WTC11 (cell line): Measurements from ENCODE around the gene SRCIN1. TPM values are rescaled to one million over a fixed set of nuclear protein-coding genes. Genes with fewer than 3 reads are reported as not detected.

Source experiments
- ATAC-seq: fragments of 200-7000 bp; cut with Tn5 transposase; 2 replicates; pipeline ENCODE4 v1.10.0; 2021; ENCODE audit warnings: mild to moderate bottlenecking, moderate library complexity
- CTCF ChIA-PET: fragments of 300-600 bp; sonication (Branson Sonifier 250); formaldehyde crosslinking; loops from one replicate; lab custom pipeline; 2021; ENCODE audit warnings: antibody characterized with exemption; lab: Charles Lee
- POLR2A ChIA-PET: fragments of 350-600 bp; sonication (Branson Sonifier 250); formaldehyde crosslinking; loops from one replicate; lab custom pipeline; 2021; ENCODE audit warnings: antibody characterized with exemption; lab: Charles Lee
- DNase-seq: peaks from one replicate; pipeline ENCODE4 v3.0.0; 2021; ENCODE audit warnings: low spot score
- H3K27ac Mint-ChIP-seq: 2 replicates; pipeline ENCODE4 v1.8.0; 2021; ENCODE audit warnings: mixed read lengths
- H3K27me3 Mint-ChIP-seq: 2 replicates; pipeline ENCODE4 v1.8.0; 2021; ENCODE audit warnings: low read depth, mild to moderate bottlenecking, moderate library complexity, mixed read lengths
- H3K36me3 Mint-ChIP-seq: 2 replicates; pipeline ENCODE4 v1.8.0; 2021; ENCODE audit warnings: mixed read lengths
- H3K4me1 Mint-ChIP-seq: 2 replicates; pipeline ENCODE4 v1.8.0; 2022; ENCODE audit warnings: mixed read lengths
- H3K4me3 Mint-ChIP-seq: 2 replicates; pipeline ENCODE4 v1.8.0; 2021; ENCODE audit warnings: mild to moderate bottlenecking, moderate library complexity, mixed read lengths
- H3K9me3 Mint-ChIP-seq: 2 replicates; pipeline ENCODE4 v1.8.0; 2021; ENCODE audit warnings: mixed read lengths
- ARID4B ChIP-seq: sonication (generic); formaldehyde crosslinking; IDR thresholded peaks from 2 replicates; pipeline ENCODE4 v1.8.0; 2023; ENCODE audit warnings: missing genetic modification reagents, mild to moderate bottlenecking, borderline replicate concordance
- ATF1 ChIP-seq: sonication (generic); formaldehyde crosslinking; IDR thresholded peaks from 2 replicates; pipeline ENCODE4 v1.8.1; 2023; ENCODE audit warnings: mild to moderate bottlenecking, moderate library complexity, missing genetic modification reagents
- ELF4 ChIP-seq: sonication (generic); formaldehyde crosslinking; IDR thresholded peaks from 2 replicates; pipeline ENCODE4 v1.8.1; 2022; ENCODE audit warnings: low read depth, mild to moderate bottlenecking, moderate library complexity, missing genetic modification reagents
- EMX1 ChIP-seq: fragments of 250-450 bp; sonication (Bioruptor Pico); IDR thresholded peaks from 2 replicates; pipeline ENCODE4 v1.8.0; 2021; ENCODE audit warnings: mild to moderate bottlenecking
- FOXJ3 ChIP-seq: sonication (generic); formaldehyde crosslinking; IDR thresholded peaks from 2 replicates; pipeline ENCODE4 v1.9.0; 2021; ENCODE audit warnings: missing genetic modification reagents, mild to moderate bottlenecking, borderline replicate concordance
- FOXK1 ChIP-seq: sonication (generic); formaldehyde crosslinking; IDR thresholded peaks from 2 replicates; pipeline ENCODE4 v1.8.0; 2022; ENCODE audit warnings: mild to moderate bottlenecking, moderate library complexity, missing genetic modification reagents
- GABPB1 ChIP-seq: sonication (generic); formaldehyde crosslinking; IDR thresholded peaks from 2 replicates; pipeline ENCODE4 v1.8.1; 2023; ENCODE audit warnings: mild to moderate bottlenecking, missing genetic modification reagents
- IRF2 ChIP-seq: sonication (generic); formaldehyde crosslinking; IDR thresholded peaks from 2 replicates; pipeline ENCODE4 v1.8.0; 2022; ENCODE audit warnings: low read depth, missing genetic modification reagents, borderline replicate concordance
- KAT7 ChIP-seq: sonication (generic); formaldehyde crosslinking; IDR thresholded peaks from 2 replicates; pipeline ENCODE4 v1.8.1; 2023; ENCODE audit warnings: missing genetic modification reagents, mild to moderate bottlenecking, borderline replicate concordance
- NFYB ChIP-seq: sonication (generic); formaldehyde crosslinking; conservative IDR thresholded peaks from 2 replicates; pipeline ENCODE4 v1.8.0; 2022; ENCODE audit warnings: low read depth, missing genetic modification reagents
- SOX15 ChIP-seq: fragments of 250-450 bp; sonication (Bioruptor Pico); IDR thresholded peaks from 2 replicates; pipeline ENCODE4 v1.9.0; 2021; ENCODE audit warnings: mild to moderate bottlenecking
- ZNF232 ChIP-seq: sonication (generic); formaldehyde crosslinking; IDR thresholded peaks from 2 replicates; pipeline ENCODE4 v1.8.0; 2022; ENCODE audit warnings: mild to moderate bottlenecking, missing genetic modification reagents
- ZNF416 ChIP-seq: fragments of 250-450 bp; sonication (Bioruptor Pico); IDR thresholded peaks from 2 replicates; pipeline ENCODE4 v1.9.0; 2021; ENCODE audit warnings: mild to moderate bottlenecking, inconsistent platforms
- ZNF671 ChIP-seq: fragments of 250-450 bp; sonication (Bioruptor Pico); IDR thresholded peaks from 2 replicates; pipeline ENCODE4 v1.8.0; 2021; ENCODE audit warnings: mild to moderate bottlenecking
- total RNA-seq: library from RNA; stranded (reverse); gene quantifications from 3 replicates; pipeline ENCODE4 v1.2.3, GENCODE V29; 2021
- TF ChIP-seq, protein P1 (sequence below): sonication (generic); formaldehyde crosslinking; IDR thresholded peaks from 2 replicates; pipeline ENCODE4 v1.8.0; 2022; ENCODE audit warnings: mild to moderate bottlenecking, missing genetic modification reagents
- TF ChIP-seq, protein P2 (sequence below): fragments of 250-450 bp; sonication (Bioruptor Pico); IDR thresholded peaks from 2 replicates; pipeline ENCODE4 v1.9.0; 2021; ENCODE audit warnings: mild to moderate bottlenecking
- TF ChIP-seq, protein P3 (sequence below): fragments of 250-450 bp; sonication (Bioruptor Pico); IDR thresholded peaks from 2 replicates; pipeline ENCODE4 v1.9.0; 2021; ENCODE audit warnings: moderate library complexity, mild to moderate bottlenecking, inconsistent platforms, borderline replicate concordance

SRCIN1 gene
- total RNA-seq, 1 experiment from 2014 or later: 17.3 TPM

DNA sequence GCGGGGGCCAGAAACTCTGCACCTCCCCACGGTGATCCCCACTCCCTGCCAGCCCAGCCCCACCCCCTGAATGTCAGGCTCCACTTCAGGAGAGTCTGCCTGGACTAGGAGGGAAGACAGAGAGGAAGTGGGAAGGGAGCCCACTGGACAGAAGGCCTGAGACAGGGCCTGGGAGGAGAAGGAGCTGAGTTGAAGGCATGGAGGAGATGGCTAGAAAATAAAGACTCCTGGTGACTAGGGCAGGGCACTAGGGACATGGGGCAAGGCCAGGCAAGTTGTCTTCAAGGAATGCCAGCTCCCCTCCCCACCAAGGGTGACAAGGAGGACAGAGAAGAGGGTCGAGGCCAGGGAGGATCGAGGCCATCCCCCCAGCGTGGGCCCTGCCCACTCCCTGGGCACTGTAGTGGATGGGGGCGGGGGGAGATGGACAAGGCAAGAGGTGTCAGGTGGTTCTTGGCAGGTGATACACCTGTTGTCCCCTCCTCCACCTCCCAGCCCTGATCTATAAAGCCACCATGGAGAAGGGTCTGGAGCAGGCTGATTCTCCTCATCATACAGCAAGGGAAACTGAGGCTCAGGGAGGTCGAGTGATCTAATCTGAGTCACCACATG lies 19.7 kb downstream of the SRCIN1 start (continued):
- TF ChIP-seq ZNF671 (CRISPR knock-in tag) (no peak), NFYB (CRISPR knock-in tag) (no peak), ARID4B (no peak), SOX15 (CRISPR knock-in tag) (no peak), ATF1 (CRISPR knock-in tag) (no peak), ELF4 (CRISPR knock-in tag) (no peak), GABPB1 (CRISPR knock-in tag) (no peak), ZNF416 (CRISPR knock-in tag) (no peak), FOXK1 (CRISPR knock-in tag) (no peak)
- TF ChIP-seq, protein P1, sequence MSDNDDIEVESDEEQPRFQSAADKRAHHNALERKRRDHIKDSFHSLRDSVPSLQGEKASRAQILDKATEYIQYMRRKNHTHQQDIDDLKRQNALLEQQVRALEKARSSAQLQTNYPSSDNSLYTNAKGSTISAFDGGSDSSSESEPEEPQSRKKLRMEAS (CRISPR knock-in tag): no peak

DNA sequence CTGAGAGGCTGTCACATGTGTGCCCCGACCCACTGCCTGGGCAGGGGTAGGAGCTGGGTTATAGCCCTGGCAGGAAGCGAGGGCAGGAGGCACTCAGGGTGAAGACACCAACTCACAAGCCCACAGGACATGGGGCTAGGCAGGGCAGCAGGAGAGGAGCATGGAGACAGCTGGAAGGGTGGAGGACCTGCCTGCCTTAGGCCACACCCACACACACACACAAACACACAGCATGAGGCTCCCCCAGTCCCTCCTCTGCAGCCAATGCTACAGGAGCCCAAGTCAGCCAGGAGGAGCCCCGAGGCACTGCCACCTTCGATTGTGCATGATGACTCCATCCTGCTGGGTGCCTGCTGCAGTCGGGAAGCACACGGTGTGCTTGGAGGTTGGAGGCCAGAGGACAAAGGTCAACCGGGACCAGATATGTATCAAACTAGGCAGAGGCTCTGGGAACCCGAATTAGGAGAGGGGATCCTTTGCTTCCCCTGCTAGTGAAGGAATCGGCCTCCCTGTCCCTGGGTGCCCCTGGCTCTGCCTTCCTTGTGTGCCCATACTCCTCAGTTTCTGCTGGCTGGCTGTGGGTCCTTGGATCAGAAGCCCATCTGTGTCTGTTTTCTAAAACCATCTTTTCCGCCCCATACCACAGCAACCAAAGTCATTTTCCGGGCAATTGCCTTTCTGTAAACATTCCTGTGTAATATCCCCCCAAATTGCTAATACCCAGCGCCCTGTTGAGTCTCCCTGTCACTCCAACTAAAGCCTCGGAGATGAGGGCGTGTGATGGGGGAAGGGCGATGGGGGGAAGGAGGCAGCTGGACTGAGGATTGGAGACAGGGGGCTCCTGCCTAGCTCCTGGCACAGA lies 20.5 kb downstream of the SRCIN1 start:
- DNase-seq: no peak
- TF ChIP-seq ZNF232 (CRISPR knock-in tag) (no peak), EMX1 (CRISPR knock-in tag) (no peak), FOXJ3 (CRISPR knock-in tag) (no peak), IRF2 (CRISPR knock-in tag) (no peak), KAT7 (CRISPR knock-in tag) (no peak), ARID4B (no peak)
- TF ChIP-seq, protein P2, sequence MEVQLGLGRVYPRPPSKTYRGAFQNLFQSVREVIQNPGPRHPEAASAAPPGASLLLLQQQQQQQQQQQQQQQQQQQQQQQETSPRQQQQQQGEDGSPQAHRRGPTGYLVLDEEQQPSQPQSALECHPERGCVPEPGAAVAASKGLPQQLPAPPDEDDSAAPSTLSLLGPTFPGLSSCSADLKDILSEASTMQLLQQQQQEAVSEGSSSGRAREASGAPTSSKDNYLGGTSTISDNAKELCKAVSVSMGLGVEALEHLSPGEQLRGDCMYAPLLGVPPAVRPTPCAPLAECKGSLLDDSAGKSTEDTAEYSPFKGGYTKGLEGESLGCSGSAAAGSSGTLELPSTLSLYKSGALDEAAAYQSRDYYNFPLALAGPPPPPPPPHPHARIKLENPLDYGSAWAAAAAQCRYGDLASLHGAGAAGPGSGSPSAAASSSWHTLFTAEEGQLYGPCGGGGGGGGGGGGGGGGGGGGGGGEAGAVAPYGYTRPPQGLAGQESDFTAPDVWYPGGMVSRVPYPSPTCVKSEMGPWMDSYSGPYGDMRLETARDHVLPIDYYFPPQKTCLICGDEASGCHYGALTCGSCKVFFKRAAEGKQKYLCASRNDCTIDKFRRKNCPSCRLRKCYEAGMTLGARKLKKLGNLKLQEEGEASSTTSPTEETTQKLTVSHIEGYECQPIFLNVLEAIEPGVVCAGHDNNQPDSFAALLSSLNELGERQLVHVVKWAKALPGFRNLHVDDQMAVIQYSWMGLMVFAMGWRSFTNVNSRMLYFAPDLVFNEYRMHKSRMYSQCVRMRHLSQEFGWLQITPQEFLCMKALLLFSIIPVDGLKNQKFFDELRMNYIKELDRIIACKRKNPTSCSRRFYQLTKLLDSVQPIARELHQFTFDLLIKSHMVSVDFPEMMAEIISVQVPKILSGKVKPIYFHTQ (CRISPR knock-in tag): no peak
- TF ChIP-seq, protein P3, sequence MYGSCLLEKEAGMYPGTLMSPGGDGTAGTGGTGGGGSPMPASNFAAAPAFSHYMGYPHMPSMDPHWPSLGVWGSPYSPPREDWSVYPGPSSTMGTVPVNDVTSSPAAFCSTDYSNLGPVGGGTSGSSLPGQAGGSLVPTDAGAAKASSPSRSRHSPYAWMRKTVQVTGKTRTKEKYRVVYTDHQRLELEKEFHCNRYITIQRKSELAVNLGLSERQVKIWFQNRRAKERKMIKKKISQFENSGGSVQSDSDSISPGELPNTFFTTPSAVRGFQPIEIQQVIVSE (CRISPR knock-in tag): no peak
- TF ChIP-seq, all 79 proteins: peak for 0
- Mint-ChIP-seq H3K27ac (no peak overlapping the region), H3K9me3 (no peaks in the 10 kb centered on the region), H3K4me3 (no peak overlapping the region), H3K27me3 (peaks cover 30% of the 10 kb centered on the region), H3K36me3 (no peaks in the 10 kb centered on the region), H3K4me1 (peaks cover 51% of the 10 kb centered on the region)
- ChIA-PET POLR2A (no interaction called here), CTCF (interaction anchor here (0.5 to 27.2 kb wide), 11 partner anchors 8 to 133 kb away, joined by 3 to 727 read pairs (median 13); partner anchors contain the start of genes EPOP and SRCIN1)
- peak; percentile 63 for ATAC-seq
